NCI-H748 (cell line): ENCODE measurements around the gene USP17L28.
"Not testable (repeated sequence)": the region's sequence is repeated elsewhere in the genome, so short reads cannot be mapped to it uniquely, and the experiment has no call there.

Experiments
- DNase-seq: peaks from one replicate; lab custom pipeline; 2025; ENCODE audit not compliant: unreplicated experiment; lab: John Stamatoyannopoulos, UW

Gene USP17L28, protein sequence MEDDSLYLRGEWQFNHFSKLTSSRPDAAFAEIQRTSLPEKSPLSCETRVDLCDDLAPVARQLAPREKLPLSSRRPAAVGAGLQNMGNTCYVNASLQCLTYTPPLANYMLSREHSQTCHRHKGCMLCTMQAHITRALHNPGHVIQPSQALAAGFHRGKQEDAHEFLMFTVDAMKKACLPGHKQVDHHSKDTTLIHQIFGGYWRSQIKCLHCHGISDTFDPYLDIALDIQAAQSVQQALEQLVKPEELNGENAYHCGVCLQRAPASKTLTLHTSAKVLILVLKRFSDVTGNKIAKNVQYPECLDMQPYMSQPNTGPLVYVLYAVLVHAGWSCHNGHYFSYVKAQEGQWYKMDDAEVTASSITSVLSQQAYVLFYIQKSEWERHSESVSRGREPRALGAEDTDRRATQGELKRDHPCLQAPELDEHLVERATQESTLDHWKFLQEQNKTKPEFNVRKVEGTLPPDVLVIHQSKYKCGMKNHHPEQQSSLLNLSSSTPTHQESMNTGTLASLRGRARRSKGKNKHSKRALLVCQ

DNA sequence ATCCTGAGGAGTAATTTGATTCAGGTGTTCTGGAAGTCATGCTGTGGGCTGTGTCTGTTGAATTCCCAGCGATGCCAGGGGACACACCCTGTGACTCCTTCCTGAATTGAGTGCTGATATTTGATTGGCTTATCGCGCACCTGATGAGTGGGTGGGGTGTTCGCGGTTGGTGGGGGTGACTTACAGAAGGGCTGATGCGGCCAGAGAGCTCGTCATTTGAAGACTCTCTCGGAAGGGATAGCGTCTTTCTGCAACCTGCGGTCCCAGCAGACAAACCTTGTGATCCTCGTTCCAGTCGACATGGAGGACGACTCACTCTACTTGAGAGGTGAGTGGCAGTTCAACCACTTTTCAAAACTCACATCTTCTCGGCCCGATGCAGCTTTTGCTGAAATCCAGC is at the start of gene USP17L28:
TSS of gene USP17L28 (plus strand) at position 301 of the 400 bp plus-strand sequence. CDS start at position 301, 0 bp downstream.
- DNase-seq, result not testable (repeated sequence)

DNA sequence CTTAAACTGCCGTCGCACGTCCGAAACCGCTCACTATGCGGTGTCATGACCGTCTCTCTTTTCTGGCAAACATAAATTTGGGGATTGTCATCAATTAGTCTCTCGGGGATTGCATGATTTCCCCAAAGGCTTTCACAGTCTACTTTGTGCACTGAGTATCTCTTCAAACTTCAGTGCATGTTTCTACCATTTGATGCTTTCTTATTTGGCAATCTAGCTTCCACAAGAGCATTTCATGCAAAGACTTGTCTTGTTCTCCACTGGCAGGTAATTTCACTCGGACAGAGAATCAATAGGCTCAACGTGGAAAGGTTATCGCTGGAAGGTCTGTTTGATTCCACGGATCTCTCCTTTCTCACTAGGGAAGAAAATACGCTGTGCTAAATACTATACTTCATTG is 24.5 kb upstream of the USP17L28 start:
- not testable (repeated sequence) for DNase-seq

DNA sequence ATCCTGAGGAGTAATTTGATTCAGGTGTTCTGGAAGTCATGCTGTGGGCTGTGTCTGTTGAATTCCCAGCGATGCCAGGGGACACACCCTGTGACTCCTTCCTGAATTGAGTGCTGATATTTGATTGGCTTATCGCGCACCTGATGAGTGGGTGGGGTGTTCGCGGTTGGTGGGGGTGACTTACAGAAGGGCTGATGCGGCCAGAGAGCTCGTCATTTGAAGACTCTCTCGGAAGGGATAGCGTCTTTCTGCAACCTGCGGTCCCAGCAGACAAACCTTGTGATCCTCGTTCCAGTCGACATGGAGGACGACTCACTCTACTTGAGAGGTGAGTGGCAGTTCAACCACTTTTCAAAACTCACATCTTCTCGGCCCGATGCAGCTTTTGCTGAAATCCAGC is 23.8 kb upstream of the USP17L28 start, which contains the start of gene USP17L24:
TSS of gene USP17L24 (plus strand) at position 301 of the 400 bp plus-strand sequence. CDS start at position 301, 0 bp downstream.
- not testable (repeated sequence) for DNase-seq

DNA sequence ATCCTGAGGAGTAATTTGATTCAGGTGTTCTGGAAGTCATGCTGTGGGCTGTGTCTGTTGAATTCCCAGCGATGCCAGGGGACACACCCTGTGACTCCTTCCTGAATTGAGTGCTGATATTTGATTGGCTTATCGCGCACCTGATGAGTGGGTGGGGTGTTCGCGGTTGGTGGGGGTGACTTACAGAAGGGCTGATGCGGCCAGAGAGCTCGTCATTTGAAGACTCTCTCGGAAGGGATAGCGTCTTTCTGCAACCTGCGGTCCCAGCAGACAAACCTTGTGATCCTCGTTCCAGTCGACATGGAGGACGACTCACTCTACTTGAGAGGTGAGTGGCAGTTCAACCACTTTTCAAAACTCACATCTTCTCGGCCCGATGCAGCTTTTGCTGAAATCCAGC is 19.1 kb upstream of the USP17L28 start, which contains the start of gene USP17L25:
TSS of gene USP17L25 (plus strand) at position 301 of the 400 bp plus-strand sequence. CDS start at position 301, 0 bp downstream.
- not testable (repeated sequence) for DNase-seq

DNA sequence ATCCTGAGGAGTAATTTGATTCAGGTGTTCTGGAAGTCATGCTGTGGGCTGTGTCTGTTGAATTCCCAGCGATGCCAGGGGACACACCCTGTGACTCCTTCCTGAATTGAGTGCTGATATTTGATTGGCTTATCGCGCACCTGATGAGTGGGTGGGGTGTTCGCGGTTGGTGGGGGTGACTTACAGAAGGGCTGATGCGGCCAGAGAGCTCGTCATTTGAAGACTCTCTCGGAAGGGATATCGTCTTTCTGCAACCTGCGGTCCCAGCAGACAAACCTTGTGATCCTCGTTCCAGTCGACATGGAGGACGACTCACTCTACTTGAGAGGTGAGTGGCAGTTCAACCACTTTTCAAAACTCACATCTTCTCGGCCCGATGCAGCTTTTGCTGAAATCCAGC is 14.3 kb upstream of the USP17L28 start, which contains the start of gene USP17L26:
TSS of gene USP17L26 (plus strand) at position 301 of the 400 bp plus-strand sequence. CDS start at position 301, 0 bp downstream.
- not testable (repeated sequence) for DNase-seq

DNA sequence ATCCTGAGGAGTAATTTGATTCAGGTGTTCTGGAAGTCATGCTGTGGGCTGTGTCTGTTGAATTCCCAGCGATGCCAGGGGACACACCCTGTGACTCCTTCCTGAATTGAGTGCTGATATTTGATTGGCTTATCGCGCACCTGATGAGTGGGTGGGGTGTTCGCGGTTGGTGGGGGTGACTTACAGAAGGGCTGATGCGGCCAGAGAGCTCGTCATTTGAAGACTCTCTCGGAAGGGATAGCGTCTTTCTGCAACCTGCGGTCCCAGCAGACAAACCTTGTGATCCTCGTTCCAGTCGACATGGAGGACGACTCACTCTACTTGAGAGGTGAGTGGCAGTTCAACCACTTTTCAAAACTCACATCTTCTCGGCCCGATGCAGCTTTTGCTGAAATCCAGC is 9.6 kb upstream of the USP17L28 start, which contains the start of gene USP17L5:
TSS of gene USP17L5 (plus strand) at position 301 of the 400 bp plus-strand sequence. CDS start at position 301, 0 bp downstream.
- DNase-seq, result not testable (repeated sequence)

DNA sequence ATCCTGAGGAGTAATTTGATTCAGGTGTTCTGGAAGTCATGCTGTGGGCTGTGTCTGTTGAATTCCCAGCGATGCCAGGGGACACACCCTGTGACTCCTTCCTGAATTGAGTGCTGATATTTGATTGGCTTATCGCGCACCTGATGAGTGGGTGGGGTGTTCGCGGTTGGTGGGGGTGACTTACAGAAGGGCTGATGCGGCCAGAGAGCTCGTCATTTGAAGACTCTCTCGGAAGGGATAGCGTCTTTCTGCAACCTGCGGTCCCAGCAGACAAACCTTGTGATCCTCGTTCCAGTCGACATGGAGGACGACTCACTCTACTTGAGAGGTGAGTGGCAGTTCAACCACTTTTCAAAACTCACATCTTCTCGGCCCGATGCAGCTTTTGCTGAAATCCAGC is 4.8 kb upstream of the USP17L28 start, which contains the start of gene USP17L27:
TSS of gene USP17L27 (plus strand) at position 301 of the 400 bp plus-strand sequence. CDS start at position 301, 0 bp downstream.
- not testable (repeated sequence) for DNase-seq

DNA sequence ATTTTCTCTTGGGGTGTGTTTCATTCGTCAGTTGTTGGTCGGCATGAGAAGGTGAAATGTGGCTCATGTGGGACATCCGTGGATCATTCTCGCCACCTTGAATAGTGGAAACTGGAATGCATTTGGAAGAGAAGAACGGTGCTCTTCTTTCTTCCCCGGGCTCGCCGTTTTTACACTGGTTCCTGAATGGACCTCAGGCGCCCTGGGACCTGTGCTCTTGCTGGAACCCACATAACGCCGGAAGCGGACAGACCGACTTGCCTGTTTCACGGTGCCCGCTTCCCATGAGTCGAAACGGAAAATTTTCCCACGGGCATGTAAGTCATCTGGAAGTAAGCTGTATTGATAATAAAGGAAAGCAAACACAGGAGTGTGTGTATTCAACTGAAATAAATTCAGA is 2.2 kb downstream of the USP17L28 start:
- not testable (repeated sequence) for DNase-seq

DNA sequence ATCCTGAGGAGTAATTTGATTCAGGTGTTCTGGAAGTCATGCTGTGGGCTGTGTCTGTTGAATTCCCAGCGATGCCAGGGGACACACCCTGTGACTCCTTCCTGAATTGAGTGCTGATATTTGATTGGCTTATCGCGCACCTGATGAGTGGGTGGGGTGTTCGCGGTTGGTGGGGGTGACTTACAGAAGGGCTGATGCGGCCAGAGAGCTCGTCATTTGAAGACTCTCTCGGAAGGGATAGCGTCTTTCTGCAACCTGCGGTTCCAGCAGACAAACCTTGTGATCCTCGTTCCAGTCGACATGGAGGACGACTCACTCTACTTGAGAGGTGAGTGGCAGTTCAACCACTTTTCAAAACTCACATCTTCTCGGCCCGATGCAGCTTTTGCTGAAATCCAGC is 4.6 kb downstream of the USP17L28 start, which contains the start of gene USP17L29:
TSS of gene USP17L29 (plus strand) at position 301 of the 400 bp plus-strand sequence. CDS start at position 301, 0 bp downstream.
- DNase-seq, result not testable (repeated sequence)

DNA sequence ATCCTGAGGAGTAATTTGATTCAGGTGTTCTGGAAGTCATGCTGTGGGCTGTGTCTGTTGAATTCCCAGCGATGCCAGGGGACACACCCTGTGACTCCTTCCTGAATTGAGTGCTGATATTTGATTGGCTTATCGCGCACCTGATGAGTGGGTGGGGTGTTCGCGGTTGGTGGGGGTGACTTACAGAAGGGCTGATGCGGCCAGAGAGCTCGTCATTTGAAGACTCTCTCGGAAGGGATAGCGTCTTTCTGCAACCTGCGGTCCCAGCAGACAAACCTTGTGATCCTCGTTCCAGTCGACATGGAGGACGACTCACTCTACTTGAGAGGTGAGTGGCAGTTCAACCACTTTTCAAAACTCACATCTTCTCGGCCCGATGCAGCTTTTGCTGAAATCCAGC is 14.1 kb downstream of the USP17L28 start, which contains the start of gene USP17L30:
TSS of gene USP17L30 (plus strand) at position 301 of the 400 bp plus-strand sequence. CDS start at position 301, 0 bp downstream.
- not testable (repeated sequence) for DNase-seq

DNA sequence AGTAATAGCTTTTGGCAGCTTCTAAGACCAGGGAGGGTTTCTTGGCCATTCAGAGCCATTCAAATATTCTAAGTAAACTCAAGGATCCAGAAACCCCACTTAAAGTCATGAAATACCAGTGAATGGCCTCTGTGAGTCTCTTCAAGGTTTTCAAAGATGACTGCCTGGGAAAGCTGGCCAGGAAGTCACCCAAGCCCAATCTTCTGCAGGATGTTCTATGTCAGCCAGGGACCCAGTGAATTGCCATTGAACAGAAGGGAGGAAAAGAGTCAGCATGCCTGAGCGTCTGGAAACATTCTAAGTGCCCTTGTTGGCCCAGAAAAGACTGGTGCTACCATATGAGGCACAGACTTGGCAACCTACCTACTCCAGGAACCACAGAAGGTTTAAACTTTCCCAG is 31.2 kb downstream of the USP17L28 start:
- not testable (repeated sequence) for DNase-seq

DNA sequence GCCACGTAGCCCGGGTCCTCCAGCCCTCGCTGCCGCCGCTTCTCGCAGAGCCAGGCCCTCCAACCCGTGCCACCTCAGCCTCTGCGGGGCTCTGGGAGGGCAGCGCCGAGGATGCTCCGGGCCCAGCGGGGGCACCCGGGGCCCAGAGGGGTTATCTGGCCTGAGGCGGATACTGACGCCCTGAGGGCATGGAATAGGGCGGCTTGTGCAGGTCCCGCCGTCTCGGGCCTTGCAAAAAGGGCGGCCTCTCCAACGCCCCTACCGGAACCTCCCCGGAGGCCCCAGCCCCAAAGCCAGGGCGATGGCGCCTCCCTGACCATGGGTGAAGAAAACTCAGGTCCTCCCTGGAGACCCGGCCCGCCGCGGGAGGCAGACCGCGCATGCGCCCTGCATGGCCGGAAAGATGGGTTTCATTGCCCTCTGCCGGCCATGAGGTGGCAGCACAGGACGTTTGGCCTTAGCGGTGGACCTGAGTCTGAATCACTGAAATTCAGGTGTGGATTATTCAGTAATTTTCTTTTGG is 32.4 kb downstream of the USP17L28 start:
- peak; percentile 31 for DNase-seq

DNA sequence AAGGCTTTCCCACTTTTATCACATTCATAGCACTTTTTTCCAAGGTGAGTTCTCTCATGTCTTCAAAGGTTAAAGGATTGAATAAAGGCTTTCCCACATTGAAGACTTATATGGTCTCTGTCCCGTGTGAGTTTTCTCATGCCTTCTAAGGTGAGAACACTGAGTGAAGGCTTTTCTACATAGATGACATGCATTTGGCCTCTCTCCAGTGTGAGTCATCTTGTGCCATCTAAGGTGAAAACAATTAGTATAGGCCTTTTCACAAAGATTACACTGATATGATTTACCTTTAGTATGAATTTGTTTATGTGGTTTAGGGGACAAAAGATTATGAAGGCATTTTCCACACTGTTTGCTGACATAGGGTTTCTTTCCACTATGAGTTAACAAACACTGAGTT is 35.4 kb downstream of the USP17L28 start:
- no peak for DNase-seq

DNA sequence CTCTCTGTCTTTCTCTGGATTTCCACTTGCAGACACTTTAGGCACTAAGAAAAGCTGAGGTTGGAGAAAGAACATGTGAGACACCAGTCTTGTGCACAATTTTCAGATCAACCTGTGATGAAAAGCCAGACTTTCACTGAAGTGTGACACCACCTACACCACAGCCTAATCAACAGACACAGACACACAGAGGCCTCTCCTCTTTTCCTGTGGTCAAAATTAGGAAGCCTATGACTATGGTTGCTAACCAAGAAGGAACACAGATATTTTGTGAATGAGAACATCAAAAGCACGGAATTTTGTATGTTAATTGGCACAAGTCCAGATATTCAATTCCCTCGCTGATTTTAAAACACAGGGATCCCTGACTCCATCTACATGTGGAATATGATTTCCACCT is 40.3 kb downstream of the USP17L28 start:
- not testable (repeated sequence) for DNase-seq
